ENCODE measurements around the gene JAML. TPM values are rescaled to one million over a fixed set of nuclear protein-coding genes. Genes with fewer than 3 reads are reported as not detected.

The JAML gene
- total and polyA plus RNA-seq, 2 experiments from 2014 or later: 0.56 to 1.0 TPM

- TF ChIP-seq ZNF462 (CRISPR knock-in tag; IDR thresholded peaks at IDR 0.05) (no peak), EZH2phosphoT487 (IDR thresholded peaks at IDR 0.05; ENCODE audit: unreplicated experiment) (no peak), REST (IDR thresholded peaks at IDR 0.05; ENCODE audit: unreplicated experiment) (no peak)
Observed at GRCh38 chr11:118170882-118171268, 53.9 kb downstream of the JAML start (continued).

GRCh38 chr11:118170231-118170630 is 54.6 kb downstream of the JAML start:
- H3K4me1 Mint-ChIP-seq: peaks cover 35% of the 10 kb centered on the region
- H3K36me3 Mint-ChIP-seq (ENCODE audit: low read depth): no peaks in the 10 kb centered on the region
- Histone ChIP-seq H3K27ac (ENCODE audit: low read depth) (no peak overlapping the region), H3K36me3 (ENCODE audit: insufficient read depth) (no peaks in the 10 kb centered on the region; the same call in 1 of the 2 replicates), H3K4me2 (no peak overlapping the region), H3K27me3 (ENCODE audit: insufficient read depth) (peaks cover 77% of the 10 kb centered on the region), H3K4me3 (no peak overlapping the region), H3K4me1 (ENCODE audit: insufficient read depth) (peaks cover 23% of the 10 kb centered on the region), H3K79me2 (replicated peaks; ENCODE audit: insufficient read depth) (no peaks in the 10 kb centered on the region), H2AFZ (no peak overlapping the region), H3F3A (replicated peaks; ENCODE audit: low read depth) (no peaks in the 10 kb centered on the region), H3K9me2 (ENCODE audit: insufficient read depth) (no peaks in the 10 kb centered on the region), H4K20me1 (replicated peaks; ENCODE audit: insufficient read depth) (no peaks in the 10 kb centered on the region; the same call in 1 of the 2 replicates)
- no peak for TF ChIP-seq ZNF462 (CRISPR knock-in tag; IDR thresholded peaks at IDR 0.05)
- TF ChIP-seq POLR2AphosphoS5 (IDR thresholded peaks at IDR 0.05; ENCODE audit: low read depth): no peak
- ATAC-seq (no peak), DNase-seq (ENCODE audit: low spot score) (no peak)
- peaks cover 41% of the 10 kb centered on the region for H3K27me3 Mint-ChIP-seq (ENCODE audit: insufficient read depth, low read depth, poor library complexity)
- H3K9me3 Mint-ChIP-seq: no peaks in the 10 kb centered on the region; the same call in 2 of the 3 replicates
- H3K4me3 Mint-ChIP-seq: no peak overlapping the region; the same call in 2 of the 3 replicates
- H3K27ac Mint-ChIP-seq: no peak overlapping the region
